NCI-H2227 (cell line): Measurements from ENCODE around the gene ADIPOR2.

Experiments
- DNase-seq: peaks from one replicate; lab custom pipeline; 2025; ENCODE audit not compliant: unreplicated experiment; lab: John Stamatoyannopoulos, UW

ADIPOR2 gene

DNA sequence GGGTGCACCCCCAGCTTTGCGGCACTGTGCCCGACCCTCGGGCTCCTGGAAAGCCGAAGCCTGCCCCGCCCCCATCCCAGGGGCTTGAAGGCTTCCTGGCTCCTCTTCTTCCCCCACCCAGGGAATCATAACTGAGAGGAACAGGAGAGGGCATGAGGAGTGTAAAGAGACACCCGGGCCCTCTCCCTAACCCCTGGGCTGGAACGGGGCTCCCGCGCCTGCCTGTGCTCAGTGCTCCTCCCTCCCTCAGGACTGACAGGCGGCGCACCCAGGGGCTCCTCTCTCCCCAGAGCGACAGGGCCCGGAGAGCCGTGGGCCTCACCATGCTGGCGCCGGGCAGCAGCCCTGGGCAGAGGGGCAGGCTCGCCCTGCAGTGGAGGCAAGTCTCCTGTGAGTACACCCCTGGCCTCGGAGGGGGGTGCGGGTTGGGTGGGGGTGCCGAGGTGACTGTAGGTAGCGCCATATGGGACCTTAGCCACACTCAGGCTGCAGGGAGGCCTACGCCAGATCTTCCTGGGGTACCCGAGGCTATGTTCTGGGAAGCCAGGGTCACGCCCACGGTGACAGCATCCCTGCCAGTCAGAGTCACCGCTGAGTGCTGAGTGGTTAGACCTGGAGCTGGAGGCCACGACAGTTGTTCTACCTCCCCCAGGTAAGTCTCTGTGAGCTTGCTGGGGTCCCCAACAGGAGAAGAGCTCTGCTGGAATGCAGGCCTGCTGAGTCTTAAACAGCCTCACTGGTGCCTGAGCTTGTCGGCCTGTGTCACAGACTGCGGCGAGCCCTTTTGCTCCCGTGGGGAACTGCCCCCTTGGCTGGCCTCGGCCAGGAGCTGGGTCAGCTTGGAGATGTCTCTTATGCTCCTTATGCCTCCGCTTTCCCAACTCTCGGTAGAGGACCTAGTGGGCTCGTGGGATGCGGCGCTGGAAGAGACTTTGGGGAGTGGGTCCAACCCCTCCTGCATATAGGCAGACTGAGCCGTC, 137.2 kb downstream of the ADIPOR2 start:
- DNase-seq, result no peak

DNA sequence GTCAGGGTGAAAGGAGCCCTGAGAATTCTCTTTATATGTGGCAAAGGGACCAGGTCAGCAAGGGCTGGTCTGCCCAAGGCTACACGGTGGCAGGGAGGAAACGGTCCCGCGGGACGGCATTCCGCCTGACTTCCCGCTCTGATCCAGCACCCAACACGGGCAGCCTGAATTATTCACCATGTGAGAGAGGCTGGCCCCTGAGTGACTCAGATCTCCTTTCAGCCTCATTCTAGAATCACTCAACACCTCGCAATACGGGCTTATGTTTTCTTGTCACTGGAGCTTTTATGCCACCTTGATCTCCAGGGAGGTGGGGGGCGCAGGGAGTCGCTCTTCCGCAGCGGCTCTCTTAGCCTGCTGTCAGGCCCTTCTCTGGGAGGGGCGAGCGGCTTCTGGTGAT, 138.0 kb downstream of the ADIPOR2 start:
- DNase-seq, result no peak

DNA sequence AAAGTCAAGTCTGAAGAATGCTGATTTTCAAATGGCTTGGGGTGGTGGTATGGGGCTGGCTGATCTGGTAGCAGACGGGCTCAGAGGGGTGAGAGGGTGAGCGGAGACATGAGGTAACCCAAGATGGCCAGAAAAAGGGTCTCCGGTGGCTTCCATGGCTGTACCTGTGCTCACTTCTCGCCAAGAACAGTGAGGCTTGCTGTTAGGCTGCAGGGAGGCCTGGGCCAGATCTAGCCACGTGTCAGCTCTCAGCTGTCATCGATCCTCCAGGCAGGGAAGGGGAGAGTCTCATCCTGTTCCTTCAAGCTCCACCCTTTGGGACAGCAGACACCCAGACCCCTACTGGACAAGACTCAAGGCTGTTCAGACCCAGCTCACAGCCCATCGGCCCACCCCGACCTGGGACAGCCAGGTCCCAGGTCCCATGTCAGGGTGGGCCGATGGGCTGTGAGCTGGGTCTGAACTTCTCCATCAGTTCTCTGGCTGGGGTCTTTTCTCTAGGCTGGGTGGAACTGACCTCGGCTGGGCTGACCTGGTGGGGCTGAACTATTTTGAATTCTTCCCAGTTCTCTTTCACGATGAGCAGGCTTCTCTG, 138.5 kb downstream of the ADIPOR2 start:
- no peak for DNase-seq

DNA sequence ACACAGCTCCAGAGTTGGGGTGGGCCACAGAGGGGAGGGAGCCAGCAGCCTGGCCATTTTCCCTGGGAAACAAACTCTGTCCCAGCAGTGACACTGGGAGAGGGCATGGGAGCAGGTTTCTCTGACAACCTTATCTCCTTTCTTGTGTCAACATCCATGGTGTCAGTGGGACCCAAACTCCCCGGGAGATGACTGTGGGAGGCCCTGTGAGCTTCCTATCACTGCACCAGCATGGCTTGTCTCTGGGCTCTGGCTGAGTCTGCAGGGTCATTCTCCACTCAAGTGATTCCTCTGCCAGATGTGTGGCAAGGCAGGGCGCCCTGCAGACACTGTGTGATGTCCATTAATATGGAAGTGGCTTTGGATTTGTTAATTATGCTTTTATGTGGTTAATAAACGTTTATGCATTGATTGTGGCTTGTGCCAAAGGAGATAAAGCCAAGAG, 139.6 kb downstream of the ADIPOR2 start:
- no peak for DNase-seq

DNA sequence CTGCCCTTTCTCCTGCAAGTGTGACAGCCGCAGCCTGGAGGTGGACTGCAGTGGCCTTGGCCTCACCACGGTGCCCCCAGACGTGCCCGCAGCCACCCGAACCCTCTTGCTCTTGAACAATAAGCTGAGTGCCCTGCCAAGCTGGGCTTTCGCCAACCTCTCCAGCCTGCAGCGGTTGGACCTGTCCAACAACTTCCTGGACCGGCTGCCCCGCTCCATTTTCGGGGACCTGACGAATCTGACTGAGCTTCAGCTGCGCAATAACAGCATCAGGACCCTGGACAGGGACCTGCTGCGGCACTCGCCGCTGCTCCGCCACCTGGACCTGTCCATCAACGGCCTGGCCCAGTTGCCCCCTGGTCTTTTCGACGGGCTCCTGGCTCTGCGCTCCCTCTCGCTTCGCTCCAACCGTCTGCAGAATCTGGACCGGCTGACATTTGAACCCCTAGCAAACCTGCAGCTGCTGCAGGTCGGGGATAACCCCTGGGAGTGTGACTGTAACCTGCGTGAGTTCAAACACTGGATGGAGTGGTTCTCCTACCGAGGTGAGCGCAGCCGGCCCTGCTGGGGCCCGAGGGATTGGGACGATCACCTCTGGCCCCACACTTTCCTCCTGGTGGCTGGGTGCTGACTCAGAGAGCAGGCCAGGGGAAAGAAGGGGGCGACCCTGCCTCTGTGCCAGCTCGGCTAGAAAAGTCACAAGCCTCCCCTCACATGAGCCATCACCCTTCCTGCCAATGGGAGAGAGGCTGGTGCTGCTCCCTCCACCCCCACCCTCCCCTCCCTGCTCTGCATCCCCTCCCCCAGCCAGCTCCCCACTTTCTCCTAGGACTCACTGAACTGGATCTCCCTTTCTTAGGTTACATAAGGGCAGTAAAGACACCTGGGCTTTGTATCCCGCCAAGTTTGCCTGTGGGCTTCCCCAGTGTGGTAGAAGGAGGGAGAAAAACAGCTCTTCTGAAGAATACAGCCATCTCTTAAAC, 140.4 kb downstream of the ADIPOR2 start:
- no peak for DNase-seq

DNA sequence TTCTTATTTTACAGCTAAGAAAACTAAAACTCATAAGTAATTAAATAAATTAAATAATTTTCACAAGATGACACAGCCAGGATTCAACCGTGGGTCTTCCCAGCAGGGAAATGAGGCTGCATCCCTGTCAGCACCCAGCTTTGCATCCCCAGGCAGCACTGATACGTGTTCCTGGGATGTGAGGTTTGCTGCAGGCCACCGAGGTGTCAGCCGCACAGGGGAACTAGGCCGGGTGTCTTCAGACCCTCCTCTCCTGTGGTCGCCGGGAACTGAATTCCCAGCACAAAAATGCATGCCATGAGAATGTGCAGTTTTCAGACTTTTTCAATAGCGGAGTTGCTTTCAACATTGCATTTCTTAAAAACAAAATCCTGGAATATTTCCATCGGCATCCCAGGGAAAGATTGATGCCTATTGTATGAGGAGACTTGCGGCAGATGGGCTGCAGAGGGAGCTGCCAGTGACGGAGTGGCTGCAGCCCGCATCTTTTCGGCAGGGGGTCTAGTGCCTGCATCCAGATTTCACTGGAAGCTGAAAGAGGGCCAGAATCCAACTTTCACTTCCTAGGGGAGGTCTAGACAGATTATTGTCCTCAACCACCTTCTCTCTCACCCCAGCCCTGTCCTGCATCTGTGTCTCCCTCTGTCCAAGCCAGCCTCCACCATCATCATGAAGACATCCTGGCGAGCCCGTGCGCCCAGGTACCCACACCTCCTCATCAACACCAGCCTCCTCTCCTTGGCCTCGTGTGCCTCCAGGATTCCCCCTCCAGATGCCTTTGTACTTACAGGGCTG, 142.1 kb downstream of the ADIPOR2 start:
- DNase-seq, result no peak

DNA sequence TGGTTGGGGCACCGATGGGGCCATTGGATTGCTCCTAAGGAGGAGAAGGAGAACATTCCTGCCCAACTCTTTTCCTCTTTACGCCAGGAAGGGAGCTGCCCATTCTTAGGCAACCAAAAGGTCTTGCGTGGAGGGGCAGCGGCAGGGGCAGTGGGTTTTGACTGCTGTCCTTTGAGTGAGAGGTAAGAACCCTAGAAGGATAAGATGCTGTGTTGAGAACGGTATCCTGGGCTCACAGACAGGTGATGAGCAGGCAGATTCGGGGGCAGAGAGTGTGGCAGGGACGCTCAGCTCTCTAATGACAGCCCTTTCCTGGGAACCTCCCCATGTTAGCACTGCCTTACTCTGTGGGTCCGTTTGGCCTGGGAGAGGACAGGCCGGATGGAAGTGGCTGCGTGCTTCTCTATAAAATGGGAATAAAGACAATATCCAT, 142.7 kb downstream of the ADIPOR2 start:
- no peak for DNase-seq

DNA sequence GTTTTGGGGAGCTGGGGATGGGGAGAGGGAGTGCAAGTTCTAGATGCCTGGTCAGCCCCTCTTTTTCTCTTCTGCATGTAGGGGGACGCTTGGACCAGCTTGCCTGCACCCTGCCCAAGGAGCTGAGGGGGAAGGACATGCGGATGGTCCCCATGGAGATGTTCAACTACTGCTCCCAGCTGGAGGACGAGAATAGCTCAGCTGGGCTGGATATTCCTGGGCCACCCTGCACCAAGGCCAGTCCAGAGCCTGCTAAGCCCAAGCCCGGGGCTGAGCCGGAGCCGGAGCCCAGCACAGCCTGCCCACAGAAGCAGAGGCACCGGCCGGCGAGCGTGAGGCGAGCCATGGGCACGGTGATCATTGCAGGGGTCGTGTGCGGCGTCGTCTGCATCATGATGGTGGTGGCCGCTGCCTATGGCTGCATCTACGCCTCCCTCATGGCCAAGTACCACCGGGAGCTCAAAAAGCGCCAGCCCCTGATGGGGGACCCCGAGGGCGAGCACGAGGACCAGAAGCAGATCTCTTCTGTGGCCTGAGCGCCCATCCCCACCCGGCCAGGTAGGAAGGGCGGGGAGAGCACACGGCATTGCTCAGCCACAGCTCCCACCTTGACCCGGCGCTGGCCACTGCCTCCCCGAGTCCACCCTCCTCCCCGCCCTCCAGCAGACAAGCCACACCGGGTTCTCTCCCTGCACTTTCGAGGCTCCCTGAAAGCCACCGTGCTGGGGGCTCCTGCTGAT, 143.5 kb downstream of the ADIPOR2 start:
- no peak for DNase-seq

DNA sequence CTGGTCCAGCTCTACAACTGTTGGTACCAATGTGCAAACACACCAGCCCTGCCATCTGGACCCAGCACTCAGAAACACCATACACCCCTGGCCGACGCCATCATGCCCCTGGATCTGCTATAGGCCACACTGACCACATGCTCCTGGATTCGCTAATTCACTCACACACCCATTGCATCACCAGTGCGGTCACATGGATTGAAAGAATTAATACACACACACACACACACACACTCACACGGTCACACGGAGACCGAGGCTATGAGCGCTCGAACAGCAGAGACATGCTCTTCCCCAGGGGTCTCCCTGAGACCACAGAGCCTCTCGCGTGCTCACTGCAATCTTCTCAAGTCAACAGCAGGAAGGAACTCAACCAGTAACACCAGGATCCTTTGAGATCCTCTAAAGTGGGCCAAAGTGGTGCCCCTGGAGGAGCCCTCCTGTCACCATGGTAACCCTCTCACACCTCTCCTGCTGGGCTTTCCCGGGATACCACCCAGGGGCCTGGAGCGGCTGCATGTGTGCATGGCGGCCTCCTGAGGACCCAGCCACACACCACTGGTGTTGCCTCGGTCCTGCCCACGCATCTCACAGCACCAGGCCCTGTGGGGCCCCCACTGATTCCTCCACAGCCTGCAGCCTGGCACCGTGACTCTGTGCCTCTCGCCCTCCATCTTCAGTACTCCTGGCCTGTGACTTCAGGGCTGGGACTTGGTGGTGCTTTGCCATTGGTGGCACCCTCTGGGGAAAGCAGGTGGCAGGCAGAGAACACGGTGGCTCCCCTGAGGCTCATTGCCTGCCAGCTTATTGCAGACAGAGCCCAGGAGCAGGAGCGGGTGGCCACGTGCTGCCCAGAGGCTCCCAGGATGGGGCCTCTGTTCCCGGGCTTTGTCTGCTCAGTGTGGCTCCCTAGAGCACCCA, 144.6 kb downstream of the ADIPOR2 start:
- DNase-seq, result no peak

DNA sequence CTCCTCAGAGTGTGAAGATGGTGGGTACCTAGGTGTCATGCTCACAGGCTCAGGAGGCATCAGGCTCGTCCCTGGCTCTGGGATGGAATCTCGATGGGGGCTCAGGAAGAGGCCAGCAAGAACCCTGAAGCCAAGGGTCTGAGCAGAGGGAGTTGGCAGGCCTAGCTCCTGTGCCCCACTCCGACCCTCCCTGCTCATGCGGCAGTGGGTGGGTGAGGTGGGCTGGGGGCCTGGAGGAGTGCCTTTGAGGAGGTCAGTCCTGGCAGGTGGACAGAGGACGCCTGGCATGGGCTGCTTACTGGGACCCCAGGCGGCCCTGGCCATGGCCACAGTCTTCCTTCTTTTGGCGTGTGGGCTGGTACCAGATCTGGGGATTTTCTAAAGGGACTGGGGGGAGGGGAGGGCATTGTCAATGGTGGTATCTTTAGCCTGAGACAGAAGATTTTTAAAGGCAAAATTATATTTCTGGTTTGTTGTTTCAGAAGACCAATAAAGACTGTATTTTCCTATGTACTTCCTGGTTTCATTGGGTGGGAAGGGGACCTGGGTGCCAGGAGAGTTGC, 145.5 kb downstream of the ADIPOR2 start:
- no peak for DNase-seq

DNA sequence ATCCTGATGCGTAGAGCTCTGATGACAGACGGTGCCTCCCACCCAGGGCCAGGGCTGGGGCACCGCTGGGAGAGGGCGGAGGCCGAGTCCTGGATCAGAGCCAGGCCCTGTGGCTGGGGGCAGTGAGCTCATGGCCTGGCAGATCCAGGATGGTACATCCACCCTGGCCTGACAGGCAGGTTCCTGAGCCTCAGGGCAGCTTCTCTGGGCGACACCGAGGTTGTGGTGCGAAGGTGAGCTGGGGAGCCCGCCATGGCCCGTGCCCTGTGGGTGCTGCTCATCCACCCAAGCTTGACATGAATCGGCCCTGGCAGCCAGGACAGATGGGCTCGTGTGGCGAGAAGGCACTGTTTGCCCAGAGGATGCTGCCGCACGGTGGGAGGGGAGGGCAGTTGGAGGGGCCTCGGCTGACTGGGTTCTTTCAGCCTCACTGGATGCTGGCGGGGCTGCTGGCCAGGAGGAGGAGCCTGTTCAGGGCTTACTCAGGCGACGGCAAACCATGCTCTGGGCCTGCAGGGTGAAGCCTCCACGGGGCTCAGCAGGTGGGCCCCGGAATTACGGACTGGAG, 146.1 kb downstream of the ADIPOR2 start:
- no peak for DNase-seq

DNA sequence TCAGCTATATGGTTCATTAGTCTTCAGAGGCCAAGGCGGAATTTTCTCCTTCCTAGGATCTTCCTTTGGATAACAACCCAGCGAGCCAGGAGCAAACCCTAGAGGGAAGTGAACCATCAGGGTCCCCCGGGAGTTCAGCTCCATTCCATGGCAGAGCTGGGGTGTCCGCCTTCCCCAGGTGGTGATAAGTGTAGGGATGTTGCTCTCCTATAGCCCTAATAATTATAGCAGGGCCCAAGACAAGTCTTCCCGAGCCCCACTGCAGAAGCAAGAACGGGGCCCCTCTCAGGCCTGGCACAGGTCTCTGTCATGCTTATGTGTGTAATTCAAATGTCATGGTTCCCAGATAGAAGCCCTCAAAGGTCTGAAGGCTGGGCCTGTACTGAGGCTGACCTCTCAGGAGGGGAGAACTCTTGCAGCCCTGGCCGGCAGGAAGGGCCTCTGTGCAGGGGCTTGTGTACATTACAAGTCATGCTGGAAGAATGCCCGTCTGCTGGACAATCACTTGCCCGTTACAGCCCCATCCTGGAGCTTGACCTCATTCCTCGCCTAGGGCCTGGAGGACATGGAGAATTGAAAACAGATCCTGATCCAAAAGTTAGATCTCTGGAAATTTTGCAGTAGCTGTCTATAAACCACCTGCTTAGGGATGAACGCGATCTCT, 146.8 kb downstream of the ADIPOR2 start:
- no peak for DNase-seq
